Activated CD4-positive, alpha-beta memory T cell treated with anti-CD3 and anti-CD28 coated beads, Interleukin-2, amount 10 ng/mL, durations not matched to agents 7 days and 5 days (primary cell): Measurements from ENCODE around the gene HOMER2. TPM values are rescaled to one million over a fixed set of nuclear protein-coding genes. Genes with fewer than 3 reads are reported as not detected.

Source experiments
- CTCF ChIA-PET: fragments of 350-600 bp; sonication (Branson Sonifier 250); formaldehyde crosslinking; loops from one replicate; lab custom pipeline; 2021; ENCODE audit warnings: antibody characterized with exemption, inconsistent platforms; lab: Charles Lee
- POLR2A ChIA-PET: fragments of 350-600 bp; sonication (Branson Sonifier 250); formaldehyde crosslinking; loops from one replicate; lab custom pipeline; 2021; ENCODE audit warnings: antibody characterized with exemption; lab: Charles Lee
- DNase-seq: peaks from one replicate; pipeline ENCODE4 v3.0.0-alpha.2; 2020
- H3K27ac Mint-ChIP-seq: one replicate; pipeline ENCODE4 v1.8.0; 2021; ENCODE audit warnings: mild to moderate bottlenecking, mixed read lengths
- H3K27me3 Mint-ChIP-seq: one replicate; pipeline ENCODE4 v1.8.0; 2021; ENCODE audit warnings: mixed read lengths
- H3K36me3 Mint-ChIP-seq: one replicate; pipeline ENCODE4 v1.8.0; 2021; ENCODE audit warnings: low read depth, mixed read lengths
- H3K4me1 Mint-ChIP-seq: one replicate; pipeline ENCODE4 v1.8.0; 2021; ENCODE audit warnings: mixed read lengths
- H3K4me3 Mint-ChIP-seq: one replicate; pipeline ENCODE4 v1.8.0; 2021; ENCODE audit warnings: mild to moderate bottlenecking, mixed read lengths
- H3K9me3 Mint-ChIP-seq: one replicate; pipeline ENCODE4 v1.8.0; 2021; ENCODE audit warnings: mixed read lengths
- total RNA-seq, 2 experiments: library from RNA; stranded (reverse); gene quantifications; one replicate each; pipeline ENCODE4 v1.2.3, GENCODE V29; 2021

Gene HOMER2
- total RNA-seq, 2 experiments from 2014 or later = 20.0 to 26.0 TPM

DNA sequence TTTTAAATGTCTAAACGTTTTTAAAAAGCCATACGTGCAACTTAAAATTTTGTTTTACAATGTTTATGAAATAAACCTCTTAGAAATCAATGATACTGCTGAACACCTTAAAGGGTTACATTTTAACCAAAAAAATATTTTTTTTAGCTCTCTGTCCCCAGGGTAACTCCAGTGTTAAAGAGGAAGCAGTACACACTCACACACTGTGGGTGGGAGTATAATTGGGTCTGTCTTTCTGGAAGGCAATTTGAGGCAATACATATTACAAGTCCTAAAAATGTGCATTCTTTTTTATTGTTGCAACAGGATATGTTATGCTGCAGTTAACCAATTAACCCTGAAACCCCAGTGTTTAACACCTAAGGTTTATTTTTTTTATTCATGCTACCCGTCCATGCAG lies 109.0 kb downstream of the HOMER2 start:
- Mint-ChIP-seq H3K9me3 (no peaks in the 10 kb centered on the region), H3K36me3 (peaks cover 11% of the 10 kb centered on the region), H3K27ac (no peak overlapping the region), H3K27me3 (peaks cover 11% of the 10 kb centered on the region), H3K4me3 (no peak overlapping the region), H3K4me1 (no peaks in the 10 kb centered on the region)
- no peak for DNase-seq
- ChIA-PET CTCF (no interaction called here), POLR2A (no interaction called here)

DNA sequence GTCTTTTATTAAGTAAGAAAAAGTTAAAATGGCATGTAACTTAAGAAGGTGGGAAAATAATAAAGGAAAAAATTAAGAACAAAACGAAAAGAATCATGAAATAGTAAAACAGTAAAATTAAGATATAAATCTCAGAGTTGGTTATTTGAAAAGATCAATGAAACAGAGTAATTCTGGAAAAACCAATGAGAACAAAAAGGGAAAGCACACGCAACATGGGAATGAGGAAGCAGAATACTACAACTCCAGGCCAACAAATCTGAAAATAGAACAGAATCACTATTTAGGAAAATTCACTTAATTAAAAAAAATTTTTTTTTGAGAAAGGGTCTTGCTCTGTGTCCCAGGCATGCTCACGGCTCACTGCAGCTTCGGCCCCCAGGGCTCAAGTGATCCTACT lies 112.4 kb downstream of the HOMER2 start:
- DNase-seq = no peak
- ChIA-PET POLR2A (no interaction called here), CTCF (no interaction called here)
- Mint-ChIP-seq H3K4me3 (no peak overlapping the region), H3K27me3 (peaks cover 9% of the 10 kb centered on the region), H3K36me3 (peaks cover 42% of the 10 kb centered on the region), H3K4me1 (no peaks in the 10 kb centered on the region), H3K9me3 (no peaks in the 10 kb centered on the region), H3K27ac (no peak overlapping the region)

GRCh38 chr15:82839136-82839535 lies 113.4 kb downstream of the HOMER2 start:
- Mint-ChIP-seq H3K4me3 (no peak overlapping the region), H3K27ac (no peak overlapping the region), H3K9me3 (no peaks in the 10 kb centered on the region), H3K36me3 (peaks cover 50% of the 10 kb centered on the region), H3K4me1 (no peaks in the 10 kb centered on the region), H3K27me3 (peaks cover 3% of the 10 kb centered on the region)
- ChIA-PET POLR2A (no interaction called here), CTCF (interaction anchor here (0.9 to 1.4 kb wide), 2 partner anchors 10 to 161 kb away, joined by 3 to 4 read pairs; no protein-coding TSS in a partner anchor)
- DNase-seq = no peak

- Mint-ChIP-seq H3K27me3 (peaks cover 3% of the 10 kb centered on the region), H3K27ac (no peak overlapping the region), H3K4me1 (peaks cover 2% of the 10 kb centered on the region), H3K36me3 (peaks cover 54% of the 10 kb centered on the region), H3K9me3 (no peaks in the 10 kb centered on the region), H3K4me3 (no peak overlapping the region)
- DNase-seq = no peak
- CTCF ChIA-PET = interaction anchor here (0.9 to 1.4 kb wide), 2 partner anchors 11 to 162 kb away, joined by 3 to 4 read pairs; no protein-coding TSS in a partner anchor
- POLR2A ChIA-PET = no interaction called here
Measured at GRCh38 chr15:82838096-82838735, 114.3 kb downstream of the HOMER2 start.

GRCh38 chr15:82835391-82835917 lies 117.1 kb downstream of the HOMER2 start:
- no peaks in the 10 kb centered on the region for H3K9me3 Mint-ChIP-seq
- CTCF ChIA-PET = no interaction called here
- peaks cover 76% of the 10 kb centered on the region for H3K36me3 Mint-ChIP-seq
- H3K27ac Mint-ChIP-seq = no peak overlapping the region
- H3K27me3 Mint-ChIP-seq = no peaks in the 10 kb centered on the region
- H3K4me3 Mint-ChIP-seq = no peak overlapping the region
- H3K4me1 Mint-ChIP-seq = peaks cover 30% of the 10 kb centered on the region
- no peak for DNase-seq
- POLR2A ChIA-PET = no interaction called here

- CTCF ChIA-PET = interaction anchor here (0.9 to 2.6 kb wide), 7 partner anchors 10 to 177 kb away, joined by 3 to 17 read pairs (median 9); partner anchors contain the start of gene C15orf40
- H3K27me3 Mint-ChIP-seq = no peaks in the 10 kb centered on the region
- H3K27ac Mint-ChIP-seq = peak overlapping the region; percentile 71
- peaks cover 92% of the 10 kb centered on the region for H3K36me3 Mint-ChIP-seq
- DNase-seq = no peak
- no peak overlapping the region for H3K4me3 Mint-ChIP-seq
- POLR2A ChIA-PET = interaction anchor here (0.7 to 1.9 kb wide), 9 partner anchors 9 to 293 kb away, joined by 3 to 35 read pairs (median 4); partner anchors contain the start of genes RAMAC, RPS17 and WHAMM
- no peaks in the 10 kb centered on the region for H3K9me3 Mint-ChIP-seq
- peaks cover 42% of the 10 kb centered on the region for H3K4me1 Mint-ChIP-seq
Measured at GRCh38 chr15:82833362-82833682, 119.2 kb downstream of the HOMER2 start.

GRCh38 chr15:82832601-82833361 lies 119.7 kb downstream of the HOMER2 start:
- H3K36me3 Mint-ChIP-seq = peaks cover 92% of the 10 kb centered on the region
- no peaks in the 10 kb centered on the region for H3K9me3 Mint-ChIP-seq
- H3K27me3 Mint-ChIP-seq = no peaks in the 10 kb centered on the region
- peaks cover 44% of the 10 kb centered on the region for H3K4me1 Mint-ChIP-seq
- DNase-seq = peak; percentile 46
- POLR2A ChIA-PET = interaction anchor here (1.0 to 1.9 kb wide), 9 partner anchors 10 to 293 kb away, joined by 3 to 35 read pairs (median 4); partner anchors contain the start of genes RAMAC, RPS17 and WHAMM
- no peak overlapping the region for H3K4me3 Mint-ChIP-seq
- CTCF ChIA-PET = interaction anchor here (0.6 to 2.6 kb wide), 9 partner anchors 9 to 178 kb away, joined by 3 to 17 read pairs (median 4); partner anchors contain the start of gene C15orf40
- peak overlapping the region; percentile 71 for H3K27ac Mint-ChIP-seq

DNA sequence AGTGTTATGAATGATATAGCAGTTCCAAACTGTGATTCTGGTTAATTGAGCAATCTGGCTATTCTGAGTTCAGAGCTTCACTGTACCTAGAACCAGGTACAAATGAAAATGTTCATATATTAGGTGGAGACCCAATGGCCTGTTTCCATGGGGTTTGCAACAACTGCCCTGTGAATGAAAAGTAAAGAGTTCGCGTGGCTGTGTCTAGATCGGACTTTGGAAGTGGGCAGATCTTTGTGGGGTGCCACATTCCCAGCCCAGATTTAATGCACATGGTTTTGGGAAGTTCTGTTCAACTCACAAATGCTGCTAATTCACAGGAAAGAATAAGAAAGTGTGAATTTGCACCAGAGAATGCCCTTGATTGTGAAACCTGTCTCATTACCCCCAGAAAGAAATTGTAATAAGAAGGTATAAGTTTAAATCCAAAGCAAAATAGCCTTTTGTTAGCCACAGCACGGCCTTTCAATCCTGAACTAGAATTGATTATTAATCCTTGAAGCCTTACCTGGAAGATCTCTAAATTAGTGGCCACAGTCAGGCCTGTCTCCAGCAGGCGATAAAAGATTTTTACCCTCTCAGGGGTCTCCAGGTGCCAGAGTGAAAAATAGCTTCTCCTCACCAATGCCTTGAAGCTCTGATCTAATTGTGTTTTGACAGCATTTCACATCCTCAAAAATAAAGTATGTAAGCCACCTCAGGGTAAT lies 120.5 kb downstream of the HOMER2 start:
- ChIA-PET CTCF (interaction anchor here (0.6 to 2.6 kb wide), 8 partner anchors 8 to 179 kb away, joined by 3 to 17 read pairs (median 6); partner anchors contain the start of gene C15orf40), POLR2A (interaction anchor here (1.0 to 1.9 kb wide), 8 partner anchors 10 to 292 kb away, joined by 3 to 35 read pairs (median 4); partner anchors contain the start of genes RAMAC, RPS17 and WHAMM)
- Mint-ChIP-seq H3K9me3 (no peaks in the 10 kb centered on the region), H3K27me3 (no peaks in the 10 kb centered on the region), H3K4me3 (no peak overlapping the region), H3K4me1 (peaks cover 44% of the 10 kb centered on the region), H3K27ac (peak overlapping the region; percentile 71), H3K36me3 (peaks cover 92% of the 10 kb centered on the region)
- no peak for DNase-seq

DNA sequence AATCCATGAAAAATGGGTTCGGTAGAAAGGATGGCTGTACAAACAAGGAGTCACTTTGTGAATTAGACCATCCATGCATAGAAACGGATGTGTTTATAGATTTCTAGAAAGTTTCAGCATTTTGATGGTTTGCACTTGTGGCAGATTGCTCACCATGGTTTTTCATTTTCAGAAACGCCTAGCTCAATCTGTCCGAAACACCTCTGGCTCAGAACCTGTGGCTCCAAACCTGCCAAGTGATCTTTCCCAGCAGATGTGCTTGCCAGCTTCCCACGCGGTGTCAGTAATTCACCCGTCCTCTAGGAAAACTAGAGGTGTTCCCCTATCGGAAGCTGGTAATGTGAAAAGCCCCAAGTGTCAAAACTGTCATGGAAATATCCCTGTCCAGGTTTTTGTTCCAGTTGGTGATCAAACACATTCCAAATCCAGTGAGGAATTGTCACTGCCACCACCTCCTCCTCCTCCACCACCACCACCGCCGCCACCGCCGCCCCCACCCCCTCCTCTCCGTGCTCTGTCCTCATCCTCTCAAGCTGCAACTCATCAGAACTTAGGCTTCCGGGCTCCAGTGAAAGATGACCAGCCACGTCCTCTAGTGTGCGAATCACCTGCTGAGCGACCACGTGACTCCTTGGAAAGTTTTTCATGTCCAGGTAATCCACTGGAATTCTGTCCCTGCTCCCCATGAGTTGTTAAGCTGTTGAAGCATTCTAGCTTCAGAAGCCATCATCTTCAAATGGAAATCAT lies 121.9 kb downstream of the HOMER2 start:
- CTCF ChIA-PET = interaction anchor here (2.6 kb wide), 1 partner anchor 19 kb away, joined by 17 read pairs; no protein-coding TSS in a partner anchor
- Mint-ChIP-seq H3K27me3 (no peaks in the 10 kb centered on the region), H3K36me3 (peaks cover 91% of the 10 kb centered on the region), H3K4me3 (no peak overlapping the region), H3K9me3 (no peaks in the 10 kb centered on the region), H3K4me1 (peaks cover 44% of the 10 kb centered on the region), H3K27ac (no peak overlapping the region)
- DNase-seq = no peak
- POLR2A ChIA-PET = interaction anchor here (1.2 to 1.5 kb wide), 2 partner anchors 22 to 155 kb away, joined by 3 read pairs; partner anchors contain the start of gene RAMAC

DNA sequence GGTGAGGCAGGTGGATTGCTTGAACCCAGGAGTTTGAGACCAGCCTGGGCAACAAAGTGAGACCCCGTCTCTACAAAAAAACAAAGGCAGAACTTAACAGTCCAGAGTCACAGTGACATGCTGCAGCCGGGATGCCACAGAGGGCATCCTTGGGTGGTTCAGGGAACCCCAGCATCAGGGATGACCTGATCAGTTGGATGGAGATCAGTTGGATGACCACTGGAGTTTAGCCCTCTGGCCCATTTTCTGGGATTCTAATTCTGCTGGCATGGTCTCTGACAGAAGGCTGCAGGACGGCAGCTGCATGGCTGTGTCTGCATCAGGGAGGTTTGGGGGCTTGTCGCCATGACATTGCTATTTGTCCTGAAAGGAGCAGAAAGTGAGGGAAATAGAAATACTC lies 123.3 kb downstream of the HOMER2 start:
- Mint-ChIP-seq H3K9me3 (no peaks in the 10 kb centered on the region), H3K27ac (no peak overlapping the region), H3K4me1 (peaks cover 44% of the 10 kb centered on the region), H3K36me3 (peaks cover 83% of the 10 kb centered on the region), H3K4me3 (no peak overlapping the region), H3K27me3 (no peaks in the 10 kb centered on the region)
- ChIA-PET CTCF (interaction anchor here (0.9 kb wide), 1 partner anchor 182 kb away, joined by 3 read pairs; the partner anchor contains the start of gene C15orf40), POLR2A (interaction anchor here (1.3 kb wide), 1 partner anchor 18 kb away, joined by 5 read pairs; no protein-coding TSS in a partner anchor)
- DNase-seq = no peak

DNA sequence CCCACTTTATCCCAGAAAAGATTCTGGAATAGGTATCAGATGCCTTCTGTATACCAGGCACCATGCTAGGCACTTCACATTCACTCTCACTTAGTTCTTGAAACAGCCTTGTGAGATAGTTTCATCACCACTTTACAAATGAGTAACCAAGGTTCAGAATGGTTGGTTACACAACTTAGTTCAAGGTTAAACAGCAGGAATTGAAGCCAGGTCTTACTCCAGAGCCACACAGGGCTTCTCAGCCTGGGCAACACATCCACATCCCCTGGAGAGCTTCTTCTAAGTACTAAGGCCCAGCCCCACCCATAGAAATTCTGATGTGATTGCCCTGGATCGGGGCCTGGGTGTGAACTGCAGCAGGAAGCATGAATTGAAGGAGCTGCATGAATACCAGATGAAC lies 124.4 kb downstream of the HOMER2 start:
- no peaks in the 10 kb centered on the region for H3K9me3 Mint-ChIP-seq
- H3K36me3 Mint-ChIP-seq = peaks cover 73% of the 10 kb centered on the region
- CTCF ChIA-PET = interaction anchor here (1.1 kb wide), 1 partner anchor 78 kb away, joined by 3 read pairs; no protein-coding TSS in a partner anchor
- POLR2A ChIA-PET = interaction anchor here (0.7 to 1.1 kb wide), 2 partner anchors 17 to 78 kb away, joined by 3 to 4 read pairs; no protein-coding TSS in a partner anchor
- no peak overlapping the region for H3K27ac Mint-ChIP-seq
- no peak overlapping the region for H3K4me3 Mint-ChIP-seq
- DNase-seq = no peak
- H3K27me3 Mint-ChIP-seq = no peaks in the 10 kb centered on the region
- H3K4me1 Mint-ChIP-seq = peaks cover 40% of the 10 kb centered on the region
